ENCODE measurements around the gene SELENOH.

Gene SELENOH

GRCh38 chr11:57791321-57792059, 50.2 kb downstream of the SELENOH start (continued):
- TF ChIP-seq ZNF2 (tag by site-specific recombination; IDR thresholded peaks at IDR 0.05) (no peak), ZNF10 (tag by site-specific recombination; IDR thresholded peaks at IDR 0.05) (no peak), SETDB1 (IDR thresholded peaks at IDR 0.05; ENCODE audit: insufficient read length, low read length) (no peak), ZFP37 (tag by site-specific recombination; IDR thresholded peaks at IDR 0.05) (no peak), ZNF146 (tag by site-specific recombination; IDR thresholded peaks at IDR 0.05) (no peak)
- TF ChIP-seq, protein P1, sequence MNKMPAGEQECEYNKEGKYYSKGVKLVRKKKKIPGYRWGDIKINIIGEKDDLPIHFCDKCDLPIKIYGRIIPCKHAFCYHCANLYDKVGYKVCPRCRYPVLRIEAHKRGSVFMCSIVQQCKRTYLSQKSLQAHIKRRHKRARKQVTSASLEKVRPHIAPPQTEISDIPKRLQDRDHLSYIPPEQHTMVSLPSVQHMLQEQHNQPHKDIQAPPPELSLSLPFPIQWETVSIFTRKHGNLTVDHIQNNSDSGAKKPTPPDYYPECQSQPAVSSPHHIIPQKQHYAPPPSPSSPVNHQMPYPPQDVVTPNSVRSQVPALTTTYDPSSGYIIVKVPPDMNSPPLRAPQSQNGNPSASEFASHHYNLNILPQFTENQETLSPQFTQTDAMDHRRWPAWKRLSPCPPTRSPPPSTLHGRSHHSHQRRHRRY (tag by site-specific recombination; IDR thresholded peaks at IDR 0.05), result no peak
- TF ChIP-seq, protein P2, sequence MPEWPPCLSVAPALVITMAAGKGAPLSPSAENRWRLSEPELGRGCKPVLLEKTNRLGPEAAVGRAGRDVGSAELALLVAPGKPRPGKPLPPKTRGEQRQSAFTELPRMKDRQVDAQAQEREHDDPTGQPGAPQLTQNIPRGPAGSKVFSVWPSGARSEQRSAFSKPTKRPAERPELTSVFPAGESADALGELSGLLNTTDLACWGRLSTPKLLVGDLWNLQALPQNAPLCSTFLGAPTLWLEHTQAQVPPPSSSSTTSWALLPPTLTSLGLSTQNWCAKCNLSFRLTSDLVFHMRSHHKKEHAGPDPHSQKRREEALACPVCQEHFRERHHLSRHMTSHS (tag by site-specific recombination; IDR thresholded peaks at IDR 0.05), result no peak
- TF ChIP-seq, protein P3, sequence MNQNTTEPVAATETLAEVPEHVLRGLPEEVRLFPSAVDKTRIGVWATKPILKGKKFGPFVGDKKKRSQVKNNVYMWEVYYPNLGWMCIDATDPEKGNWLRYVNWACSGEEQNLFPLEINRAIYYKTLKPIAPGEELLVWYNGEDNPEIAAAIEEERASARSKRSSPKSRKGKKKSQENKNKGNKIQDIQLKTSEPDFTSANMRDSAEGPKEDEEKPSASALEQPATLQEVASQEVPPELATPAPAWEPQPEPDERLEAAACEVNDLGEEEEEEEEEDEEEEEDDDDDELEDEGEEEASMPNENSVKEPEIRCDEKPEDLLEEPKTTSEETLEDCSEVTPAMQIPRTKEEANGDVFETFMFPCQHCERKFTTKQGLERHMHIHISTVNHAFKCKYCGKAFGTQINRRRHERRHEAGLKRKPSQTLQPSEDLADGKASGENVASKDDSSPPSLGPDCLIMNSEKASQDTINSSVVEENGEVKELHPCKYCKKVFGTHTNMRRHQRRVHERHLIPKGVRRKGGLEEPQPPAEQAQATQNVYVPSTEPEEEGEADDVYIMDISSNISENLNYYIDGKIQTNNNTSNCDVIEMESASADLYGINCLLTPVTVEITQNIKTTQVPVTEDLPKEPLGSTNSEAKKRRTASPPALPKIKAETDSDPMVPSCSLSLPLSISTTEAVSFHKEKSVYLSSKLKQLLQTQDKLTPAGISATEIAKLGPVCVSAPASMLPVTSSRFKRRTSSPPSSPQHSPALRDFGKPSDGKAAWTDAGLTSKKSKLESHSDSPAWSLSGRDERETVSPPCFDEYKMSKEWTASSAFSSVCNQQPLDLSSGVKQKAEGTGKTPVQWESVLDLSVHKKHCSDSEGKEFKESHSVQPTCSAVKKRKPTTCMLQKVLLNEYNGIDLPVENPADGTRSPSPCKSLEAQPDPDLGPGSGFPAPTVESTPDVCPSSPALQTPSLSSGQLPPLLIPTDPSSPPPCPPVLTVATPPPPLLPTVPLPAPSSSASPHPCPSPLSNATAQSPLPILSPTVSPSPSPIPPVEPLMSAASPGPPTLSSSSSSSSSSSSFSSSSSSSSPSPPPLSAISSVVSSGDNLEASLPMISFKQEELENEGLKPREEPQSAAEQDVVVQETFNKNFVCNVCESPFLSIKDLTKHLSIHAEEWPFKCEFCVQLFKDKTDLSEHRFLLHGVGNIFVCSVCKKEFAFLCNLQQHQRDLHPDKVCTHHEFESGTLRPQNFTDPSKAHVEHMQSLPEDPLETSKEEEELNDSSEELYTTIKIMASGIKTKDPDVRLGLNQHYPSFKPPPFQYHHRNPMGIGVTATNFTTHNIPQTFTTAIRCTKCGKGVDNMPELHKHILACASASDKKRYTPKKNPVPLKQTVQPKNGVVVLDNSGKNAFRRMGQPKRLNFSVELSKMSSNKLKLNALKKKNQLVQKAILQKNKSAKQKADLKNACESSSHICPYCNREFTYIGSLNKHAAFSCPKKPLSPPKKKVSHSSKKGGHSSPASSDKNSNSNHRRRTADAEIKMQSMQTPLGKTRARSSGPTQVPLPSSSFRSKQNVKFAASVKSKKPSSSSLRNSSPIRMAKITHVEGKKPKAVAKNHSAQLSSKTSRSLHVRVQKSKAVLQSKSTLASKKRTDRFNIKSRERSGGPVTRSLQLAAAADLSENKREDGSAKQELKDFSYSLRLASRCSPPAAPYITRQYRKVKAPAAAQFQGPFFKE (tag by site-specific recombination; IDR thresholded peaks at IDR 0.05; ENCODE audit: borderline replicate concordance), result no peak

DNA sequence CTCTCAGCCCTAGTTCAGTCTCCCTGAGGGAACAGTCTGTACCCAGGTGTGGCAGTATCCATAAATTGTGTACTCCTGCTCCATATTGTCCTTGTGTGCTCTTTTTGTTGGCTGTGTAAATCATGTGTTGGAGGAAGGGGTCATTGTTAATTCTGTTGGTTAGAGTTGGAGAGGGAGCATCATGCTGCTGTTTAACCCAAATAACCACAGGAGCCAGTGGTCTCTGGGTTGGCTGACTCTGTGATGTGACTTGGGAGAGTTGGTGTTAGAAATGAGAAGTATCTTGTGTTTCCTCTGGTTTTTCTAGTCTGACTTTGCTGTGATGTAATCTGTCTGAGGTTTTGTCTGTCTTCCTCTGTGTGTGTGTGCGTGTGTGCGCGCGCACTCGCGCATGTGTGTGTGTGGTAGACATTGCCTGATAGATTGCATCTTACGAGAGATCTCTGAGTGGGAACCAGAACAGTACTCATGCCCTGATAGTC, 50.8 kb downstream of the SELENOH start:
- CTCF ChIA-PET, result interaction anchor here (0.7 kb wide), 1 partner anchor 197 kb away, joined by 3 read pairs; no protein-coding TSS in a partner anchor
- TF ChIP-seq, protein P4, sequence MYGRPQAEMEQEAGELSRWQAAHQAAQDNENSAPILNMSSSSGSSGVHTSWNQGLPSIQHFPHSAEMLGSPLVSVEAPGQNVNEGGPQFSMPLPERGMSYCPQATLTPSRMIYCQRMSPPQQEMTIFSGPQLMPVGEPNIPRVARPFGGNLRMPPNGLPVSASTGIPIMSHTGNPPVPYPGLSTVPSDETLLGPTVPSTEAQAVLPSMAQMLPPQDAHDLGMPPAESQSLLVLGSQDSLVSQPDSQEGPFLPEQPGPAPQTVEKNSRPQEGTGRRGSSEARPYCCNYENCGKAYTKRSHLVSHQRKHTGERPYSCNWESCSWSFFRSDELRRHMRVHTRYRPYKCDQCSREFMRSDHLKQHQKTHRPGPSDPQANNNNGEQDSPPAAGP (tag by site-specific recombination; IDR thresholded peaks at IDR 0.05), result no peak
- TF ChIP-seq ZNF274 (IDR thresholded peaks at IDR 0.05; ENCODE audit: low read length) (no peak), ZNF274 (tag by site-specific recombination; IDR thresholded peaks at IDR 0.05; ENCODE audit: borderline replicate concordance) (no peak), ZNF473 (tag by site-specific recombination; IDR thresholded peaks at IDR 0.05) (no peak), PBX3 (CRISPR knock-in tag; IDR thresholded peaks at IDR 0.05) (no peak), ZNF23 (tag by site-specific recombination; IDR thresholded peaks at IDR 0.05; ENCODE audit: borderline replicate concordance) (no peak), ZNF292 (tag by site-specific recombination; IDR thresholded peaks at IDR 0.05; ENCODE audit: borderline replicate concordance, low read depth) (no peak), PRDM4 (tag by site-specific recombination; IDR thresholded peaks at IDR 0.05) (no peak), ZNF140 (tag by site-specific recombination; IDR thresholded peaks at IDR 0.05) (no peak), ZBTB21 (tag by site-specific recombination; IDR thresholded peaks at IDR 0.05) (no peak)
- TF ChIP-seq, protein P5, sequence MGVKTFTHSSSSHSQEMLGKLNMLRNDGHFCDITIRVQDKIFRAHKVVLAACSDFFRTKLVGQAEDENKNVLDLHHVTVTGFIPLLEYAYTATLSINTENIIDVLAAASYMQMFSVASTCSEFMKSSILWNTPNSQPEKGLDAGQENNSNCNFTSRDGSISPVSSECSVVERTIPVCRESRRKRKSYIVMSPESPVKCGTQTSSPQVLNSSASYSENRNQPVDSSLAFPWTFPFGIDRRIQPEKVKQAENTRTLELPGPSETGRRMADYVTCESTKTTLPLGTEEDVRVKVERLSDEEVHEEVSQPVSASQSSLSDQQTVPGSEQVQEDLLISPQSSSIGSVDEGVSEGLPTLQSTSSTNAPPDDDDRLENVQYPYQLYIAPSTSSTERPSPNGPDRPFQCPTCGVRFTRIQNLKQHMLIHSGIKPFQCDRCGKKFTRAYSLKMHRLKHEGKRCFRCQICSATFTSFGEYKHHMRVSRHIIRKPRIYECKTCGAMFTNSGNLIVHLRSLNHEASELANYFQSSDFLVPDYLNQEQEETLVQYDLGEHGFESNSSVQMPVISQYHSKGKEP (tag by site-specific recombination; IDR thresholded peaks at IDR 0.05), result no peak

More for the DNA sequence above, 50.8 kb downstream of the SELENOH start:
- peaks cover 0 to 46% of the 10 kb centered on the region in 2 experiments; a peak in 2 of 3 replicates for H3K36me3 ChIP-seq (ENCODE audit: control insufficient read depth in 2 of 2, insufficient read depth in 1 of 2, low read length in 2 of 2)
- no peaks in the 10 kb centered on the region for H3K4me1 ChIP-seq (ENCODE audit: control insufficient read depth, insufficient read depth, low read length)
- H3K4me3 ChIP-seq (ENCODE audit: low read depth, low read length), result no peak overlapping the region
- no peaks in the 10 kb centered on the region for H3K9me3 ChIP-seq (ENCODE audit: control insufficient read depth, insufficient read depth, low read depth, low read length)
- POLR2A ChIA-PET, result interaction anchor here (1.1 to 1.2 kb wide), 2 partner anchors 31 to 51 kb away, joined by 3 to 4 read pairs; partner anchors contain the start of genes CTNND1 and SELENOH
- no peak overlapping the region for H3K27ac ChIP-seq (ENCODE audit: extremely low read depth, low read depth, low read length)

Measured in HEK293 (cell line).